GM19468 (cell line): ENCODE results near the gene OR2Y1.
"Not testable (repeated sequence)": the region's sequence is repeated elsewhere in the genome, so short reads cannot be mapped to it uniquely, and the experiment has no call there.

Experiments
- ATAC-seq: cut with Tn5 transposase; IDR thresholded peaks from one replicate; pipeline ENCODE4 v1.9.1; 2021; ENCODE audit warnings: mild to moderate bottlenecking, moderate library complexity, moderate number of reproducible peaks; ENCODE audit not compliant: unreplicated experiment; ENCODE audit errors: extremely low read depth

OR2Y1 gene

GRCh38 chr5:180739958-180740357 is at the start of gene OR2Y1:
Gene OR2Y1, minus strand, starts transcription at chr5:180740058. Its CDS starts 0 bp downstream, at chr5:180740058.
- no peak for ATAC-seq

- not testable (repeated sequence) for ATAC-seq
Measured at GRCh38 chr5:180788651-180789410, 49.0 kb upstream of the OR2Y1 start.

- no peak for ATAC-seq
Measured at GRCh38 chr5:180787711-180788431, 48.0 kb upstream of the OR2Y1 start.

- no peak for ATAC-seq
Measured at GRCh38 chr5:180786531-180787398, 46.9 kb upstream of the OR2Y1 start.

GRCh38 chr5:180785794-180786221 is 46.0 kb upstream of the OR2Y1 start:
- ATAC-seq: no peak

GRCh38 chr5:180785121-180785781 is 45.4 kb upstream of the OR2Y1 start:
- no peak for ATAC-seq

GRCh38 chr5:180784497-180785097 is 44.7 kb upstream of the OR2Y1 start:
- ATAC-seq: peak; percentile 46

- ATAC-seq: no peak
Measured at GRCh38 chr5:180783340-180784052, 43.6 kb upstream of the OR2Y1 start.

- no peak for ATAC-seq
Measured at GRCh38 chr5:180782748-180783147, 42.9 kb upstream of the OR2Y1 start.

GRCh38 chr5:180781900-180782326 is 42.1 kb upstream of the OR2Y1 start:
- not testable (repeated sequence) for ATAC-seq

- no peak for ATAC-seq
Measured at GRCh38 chr5:180779985-180780610, 40.2 kb upstream of the OR2Y1 start.

- ATAC-seq: no peak
Measured at GRCh38 chr5:180777475-180777874, 37.6 kb upstream of the OR2Y1 start.

- ATAC-seq: no peak
Measured at GRCh38 chr5:180776376-180776775, 36.5 kb upstream of the OR2Y1 start.

- ATAC-seq: no peak
Measured at GRCh38 chr5:180775624-180776023, 35.8 kb upstream of the OR2Y1 start.

- no peak for ATAC-seq
Measured at GRCh38 chr5:180771839-180772238, 32.0 kb upstream of the OR2Y1 start.

GRCh38 chr5:180769821-180770220 is 30.0 kb upstream of the OR2Y1 start:
- no peak for ATAC-seq

GRCh38 chr5:180755601-180756000 is 15.7 kb upstream of the OR2Y1 start:
- ATAC-seq: no peak

- no peak for ATAC-seq
Measured at GRCh38 chr5:180744253-180744652, 4.4 kb upstream of the OR2Y1 start.

GRCh38 chr5:180742727-180743126 is 2.9 kb upstream of the OR2Y1 start:
- ATAC-seq: no peak
